ENCODE measurements around the gene MMP17.
"Not testable (repeated sequence)": the region's sequence is repeated elsewhere in the genome, so short reads cannot be mapped to it uniquely, and the experiment has no call there.

Gene MMP17

GRCh38 chr12:131867891-131868675, 39.9 kb downstream of the MMP17 start:
- DNase-seq, result no peak

GRCh38 chr12:131869871-131870418, 41.8 kb downstream of the MMP17 start:
- no peak for DNase-seq

- DNase-seq, result no peak
Observed at GRCh38 chr12:131871677-131872076, 43.5 kb downstream of the MMP17 start.

- no peak for DNase-seq
Observed at GRCh38 chr12:131872154-131873051, 44.2 kb downstream of the MMP17 start.

- no peak for DNase-seq
Observed at GRCh38 chr12:131873293-131873692, 45.1 kb downstream of the MMP17 start.

GRCh38 chr12:131874972-131875371, 46.8 kb downstream of the MMP17 start:
- DNase-seq, result not testable (repeated sequence)

GRCh38 chr12:131877216-131877615, 49.0 kb downstream of the MMP17 start:
- not testable (repeated sequence) for DNase-seq

GRCh38 chr12:131878436-131878835, 50.2 kb downstream of the MMP17 start:
- not testable (repeated sequence) for DNase-seq

- no peak for DNase-seq
Observed at GRCh38 chr12:131882804-131883520, 54.8 kb downstream of the MMP17 start.

- DNase-seq, result no peak
Observed at GRCh38 chr12:131883521-131883900, 55.3 kb downstream of the MMP17 start.

- not testable (repeated sequence) for DNase-seq
Observed at GRCh38 chr12:131885076-131885475, 56.9 kb downstream of the MMP17 start.

- DNase-seq, result no peak
Observed at GRCh38 chr12:131885543-131886057, 57.4 kb downstream of the MMP17 start.

- not testable (repeated sequence) for DNase-seq
Observed at GRCh38 chr12:131891722-131892121, 63.5 kb downstream of the MMP17 start.

- DNase-seq, result no peak
Observed at GRCh38 chr12:131892711-131893604, 64.8 kb downstream of the MMP17 start.

GRCh38 chr12:131893605-131894312, 65.6 kb downstream of the MMP17 start:
- no peak for DNase-seq

- DNase-seq, result peak; percentile 73
Observed at GRCh38 chr12:131894313-131894860, 66.2 kb downstream of the MMP17 start, which contains the start of gene ULK1. TSS of gene ULK1 (plus strand) at chr12:131894622. CDS start at chr12:131895002, 380 bp downstream.

- DNase-seq, result no peak
Observed at GRCh38 chr12:131894981-131895639, 66.9 kb downstream of the MMP17 start.

- no peak for DNase-seq
Observed at GRCh38 chr12:131895640-131896079, 67.5 kb downstream of the MMP17 start.

- DNase-seq, result peak; percentile 65
Observed at GRCh38 chr12:131896080-131896810, 68.1 kb downstream of the MMP17 start.

Data from NCI-H2029 treated with DMSO at 0.1 percent for 48 hours (cell line).